Natural killer cell (primary cell): ENCODE measurements around the gene RNPEP. TPM values are rescaled to one million over a fixed set of nuclear protein-coding genes. Genes with fewer than 3 reads are reported as not detected.

ENCODE experiments used
- ATAC-seq, 3 donors: fragments of 150-1000 bp in 2 of 3; fragments of 200-7000 bp in 1 of 3; cut with Tn5 transposase; 1 replicate in 1 of 3; 2 replicates in 2 of 3; pipeline ENCODE4 v1.10.0; 2021; ENCODE audit warnings: mild to moderate bottlenecking in 2 of 3, moderate library complexity in 2 of 3
- DNase-seq, 2 donors: peaks; one replicate each; pipeline versions ENCODE4 v3.0.0 to v3.0.0-alpha.2; 2013 to 2021; ENCODE audit warnings: mixed read lengths in 1 of 2
- H3K27ac ChIP-seq: one replicate; pipeline ENCODE4 v1.5.1; 2013; ENCODE audit warnings: mild to moderate bottlenecking, low read length
- H3K27me3 ChIP-seq: one replicate; pipeline ENCODE4 v1.6.1; 2013; ENCODE audit warnings: low read length; ENCODE audit not compliant: control insufficient read depth, insufficient read depth
- H3K36me3 ChIP-seq: one replicate; pipeline ENCODE4 v1.6.1; 2013; ENCODE audit warnings: low read length; ENCODE audit not compliant: control insufficient read depth, insufficient read depth
- H3K4me1 ChIP-seq: one replicate; pipeline ENCODE4 v1.6.1; 2013; ENCODE audit warnings: low read length; ENCODE audit not compliant: control insufficient read depth, insufficient read depth
- H3K4me3 ChIP-seq: one replicate; pipeline ENCODE4 v1.5.1; 2013; ENCODE audit warnings: low read length
- H3K9me3 ChIP-seq: one replicate; pipeline ENCODE4 v1.6.1; 2013; ENCODE audit warnings: low read length; ENCODE audit not compliant: control insufficient read depth, insufficient read depth
- H3K27ac Mint-ChIP-seq, 2 donors: one replicate each; pipeline ENCODE4 v1.8.0; 2022; ENCODE audit warnings: mild to moderate bottlenecking in 2 of 2, mixed read lengths in 2 of 2, moderate library complexity in 1 of 2
- H3K27me3 Mint-ChIP-seq, 2 donors: one replicate each; pipeline ENCODE4 v1.8.0; 2022; ENCODE audit warnings: low read depth in 2 of 2, mixed read lengths in 2 of 2
- H3K36me3 Mint-ChIP-seq: one replicate; pipeline ENCODE4 v1.8.0; 2022; ENCODE audit warnings: mixed read lengths
- H3K4me1 Mint-ChIP-seq, 2 donors: one replicate each; pipeline ENCODE4 v1.8.0; 2022; ENCODE audit warnings: mixed read lengths in 2 of 2
- H3K4me3 Mint-ChIP-seq: one replicate; pipeline ENCODE4 v1.8.0; 2022; ENCODE audit warnings: mild to moderate bottlenecking, moderate library complexity, mixed read lengths
- H3K9me3 Mint-ChIP-seq, 2 donors: one replicate each; pipeline ENCODE4 v1.8.0; 2022; ENCODE audit warnings: mixed read lengths in 2 of 2
- CTCF ChIP-seq: fragments of 200-600 bp; IDR thresholded peaks from one replicate; pipeline ENCODE4 v1.8.0; 2022; ENCODE audit warnings: antibody characterized with exemption
- WGBS: methylation state at CpG from one replicate; pipeline ENCODE4 v1.1.7; 2013; ENCODE audit warnings: missing lambda C conversion rate; ENCODE audit not compliant: insufficient coverage; 5-methylcytosine and 5-hydroxymethylcytosine counted together
- intact Hi-C: fragments of 100-400 bp; cut with micrococcal nuclease; formaldehyde crosslinking; loops from one replicate; pipeline ENCODE4 v1.14.2; 2022
- total RNA-seq, 4 donors: library from RNA; stranded (reverse); fragments of 120-200 nt in 1 of 4; gene quantifications; one replicate each; pipeline versions ENCODE4 v1.2.3 to v1.2.4, GENCODE V29; 2013 to 2022

RNPEP gene
- total RNA-seq: 10 to 100 TPM; 46.1 to 50.2 (median 47.9) TPM
- total RNA-seq (2013): 29.7 TPM

- no peak for TF ChIP-seq CTCF
- no peaks in the 10 kb centered on the region for H3K27me3 Mint-ChIP-seq
- under 1% methylated on average over 80 of the region's 80 CpGs for WGBS
- no peaks in the 10 kb centered on the region for H3K36me3 ChIP-seq
- peak within 1 kb of the TSS; percentile 97 for H3K4me3 Mint-ChIP-seq
- peak within 1 kb of the TSS; percentile 65 for H3K4me3 ChIP-seq
- H3K9me3 Mint-ChIP-seq: no peaks in the 10 kb centered on the region
- H3K4me1 Mint-ChIP-seq: peaks cover 23 to 28% of the 10 kb centered on the region in 2 donors
- peak; percentile 65 to 70 for DNase-seq
- intact Hi-C loops: no loop called here
- peak within 1 kb of the TSS; percentile 67 for H3K27ac ChIP-seq
- peak; percentile 64 to 86 (median 76) for ATAC-seq
- no peaks in the 10 kb centered on the region for H3K36me3 Mint-ChIP-seq
- H3K27me3 ChIP-seq: no peaks in the 10 kb centered on the region
- no peaks in the 10 kb centered on the region for H3K9me3 ChIP-seq
- H3K27ac Mint-ChIP-seq: peak within 1 kb of the TSS; percentile 76 to 95
- H3K4me1 ChIP-seq: peaks cover 13% of the 10 kb centered on the region
Observed at GRCh38 chr1:201982623-201983379, at the start of gene RNPEP. Gene RNPEP (plus strand): TSS chr1:201982648. CDS start chr1:201982667, 19 bp downstream.

GRCh38 chr1:201933840-201934430 is 48.5 kb upstream of the RNPEP start:
- DNase-seq: no peak
- peaks cover 15 to 20% of the 10 kb centered on the region in 2 donors for H3K27me3 Mint-ChIP-seq
- Histone ChIP-seq H3K27me3 (peaks cover 4% of the 10 kb centered on the region), H3K36me3 (no peaks in the 10 kb centered on the region), H3K27ac (no peak overlapping the region), H3K4me3 (no peak overlapping the region), H3K4me1 (no peaks in the 10 kb centered on the region), H3K9me3 (no peaks in the 10 kb centered on the region)
- no peaks in the 10 kb centered on the region for H3K9me3 Mint-ChIP-seq
- no peaks in the 10 kb centered on the region for H3K36me3 Mint-ChIP-seq
- no peak for TF ChIP-seq CTCF
- H3K27ac Mint-ChIP-seq: no peak overlapping the region
- no peak for ATAC-seq
- no peaks in the 10 kb centered on the region for H3K4me1 Mint-ChIP-seq
- intact Hi-C loops: no loop called here
- 82% methylated on average over 5 of the region's 5 CpGs for WGBS
- H3K4me3 Mint-ChIP-seq: no peak overlapping the region

- 65% methylated on average over 4 of the region's 5 CpGs for WGBS
- no peaks in the 10 kb centered on the region for H3K4me1 Mint-ChIP-seq
- peaks cover 21% of the 10 kb centered on the region in 2 donors for H3K27me3 Mint-ChIP-seq
- ATAC-seq: no peak
- Histone ChIP-seq H3K27me3 (no peaks in the 10 kb centered on the region), H3K27ac (no peak overlapping the region), H3K4me3 (no peak overlapping the region), H3K36me3 (no peaks in the 10 kb centered on the region), H3K9me3 (no peaks in the 10 kb centered on the region), H3K4me1 (no peaks in the 10 kb centered on the region)
- no peaks in the 10 kb centered on the region for H3K9me3 Mint-ChIP-seq
- intact Hi-C loops: no loop called here
- H3K4me3 Mint-ChIP-seq: no peak overlapping the region
- TF ChIP-seq CTCF: no peak
- no peaks in the 10 kb centered on the region for H3K36me3 Mint-ChIP-seq
- H3K27ac Mint-ChIP-seq: no peak overlapping the region
- DNase-seq: no peak
Observed at GRCh38 chr1:201937624-201938213, 44.7 kb upstream of the RNPEP start.
